Activated CD4-positive, alpha-beta T cell treated with anti-CD3 and anti-CD28 coated beads, Interleukin-2, amount 50 U/mL, for 48 hours (primary cell): ENCODE results near the gene DPH1.
"Not testable (repeated sequence)": the region's sequence is repeated elsewhere in the genome, so short reads cannot be mapped to it uniquely, and the experiment has no call there.

Experiments used
- DNase-seq, 2 experiments: peaks; one replicate each; pipeline ENCODE4 v3.0.0-alpha.2; 2020

Gene DPH1

GRCh38 chr17:2009737-2010136, 20.2 kb upstream of the DPH1 start:
- no peak for DNase-seq

GRCh38 chr17:2011411-2012371, 18.3 kb upstream of the DPH1 start:
- no peak for DNase-seq

GRCh38 chr17:2012499-2012898, 17.5 kb upstream of the DPH1 start:
- no peak for DNase-seq

- not testable (repeated sequence) for DNase-seq
Measured at GRCh38 chr17:2013220-2013993, 16.5 kb upstream of the DPH1 start.

GRCh38 chr17:2013994-2014317, 16.0 kb upstream of the DPH1 start:
- no peak for DNase-seq

- no peak for DNase-seq
Measured at GRCh38 chr17:2015314-2015713, 14.6 kb upstream of the DPH1 start.

GRCh38 chr17:2016494-2016893, 13.5 kb upstream of the DPH1 start:
- DNase-seq: no peak

- DNase-seq: no peak
Measured at GRCh38 chr17:2017274-2017941, 12.5 kb upstream of the DPH1 start.

GRCh38 chr17:2018716-2019510, 11.0 kb upstream of the DPH1 start:
- DNase-seq: no peak

GRCh38 chr17:2019723-2020122, 10.2 kb upstream of the DPH1 start:
- no peak for DNase-seq

- DNase-seq: no peak
Measured at GRCh38 chr17:2020721-2021120, 9.2 kb upstream of the DPH1 start.

GRCh38 chr17:2022647-2023240, 7.2 kb upstream of the DPH1 start:
- DNase-seq: no peak

- DNase-seq: no peak
Measured at GRCh38 chr17:2023256-2023655, 6.7 kb upstream of the DPH1 start.

- DNase-seq: peak; percentile 20 to 31
Measured at GRCh38 chr17:2023692-2024571, 6.0 kb upstream of the DPH1 start.

- peak in 1 of 2 experiments; percentile 21 for DNase-seq
Measured at GRCh38 chr17:2024572-2025219, 5.3 kb upstream of the DPH1 start.

GRCh38 chr17:2025220-2025621, 4.7 kb upstream of the DPH1 start, which contains the start of gene RTN4RL1:
RTN4RL1 (minus strand) TSS chr17:2025334; CDS start chr17:2024865, 469 bp downstream.
- DNase-seq: peak; percentile 65 to 69

GRCh38 chr17:2025622-2026309, 4.2 kb upstream of the DPH1 start:
- peak; percentile 44 to 61 for DNase-seq

GRCh38 chr17:2027528-2028233, 2.3 kb upstream of the DPH1 start:
- DNase-seq: no peak

- no peak for DNase-seq
Measured at GRCh38 chr17:2028234-2028614, 1.7 kb upstream of the DPH1 start.
